H9 (cell line): ENCODE results near the gene IMPACT. TPM values are rescaled to one million over a fixed set of nuclear protein-coding genes. Genes with fewer than 3 reads are reported as not detected.

ENCODE experiments used
- DNase-seq: peaks from one replicate; pipeline ENCODE4 v3.0.0-alpha.2; 2017
- H2AFZ ChIP-seq: one replicate; pipeline ENCODE4 v1.6.1; 2013; ENCODE audit warnings: mild to moderate bottlenecking, low read length, control low read depth, moderate library complexity
- H2AK5ac ChIP-seq: 2 replicates; pipeline ENCODE4 v1.6.1; 2013; ENCODE audit warnings: low read length, control low read depth, mixed read lengths; ENCODE audit not compliant: insufficient read length
- H2BK120ac ChIP-seq: one replicate; pipeline ENCODE4 v1.6.1; 2013; ENCODE audit warnings: low read depth, mild to moderate bottlenecking, low read length, control low read depth, inconsistent platforms; ENCODE audit not compliant: poor library complexity, severe bottlenecking
- H2BK12ac ChIP-seq: 2 replicates; pipeline ENCODE4 v1.6.1; 2013; ENCODE audit warnings: low read length, control low read depth, mixed read lengths, low read depth; ENCODE audit not compliant: insufficient read length
- H2BK15ac ChIP-seq: 2 replicates; pipeline ENCODE4 v1.6.1; 2013; ENCODE audit warnings: low read depth, low read length, control low read depth
- H2BK20ac ChIP-seq: one replicate; pipeline ENCODE4 v1.6.1; 2013; ENCODE audit warnings: low read depth, mild to moderate bottlenecking, low read length, control low read depth, inconsistent platforms; ENCODE audit not compliant: poor library complexity, severe bottlenecking
- H2BK5ac ChIP-seq: 2 replicates; pipeline ENCODE4 v1.6.1; 2013; ENCODE audit warnings: low read length, control low read depth, mixed read lengths; ENCODE audit not compliant: insufficient read length
- H3K14ac ChIP-seq: 2 replicates; pipeline ENCODE4 v1.6.1; 2013; ENCODE audit warnings: low read length, control low read depth; ENCODE audit not compliant: insufficient read depth
- H3K18ac ChIP-seq: 2 replicates; pipeline ENCODE4 v1.6.1; 2013; ENCODE audit warnings: low read depth, mild to moderate bottlenecking, mixed read lengths, low read length, control low read depth; ENCODE audit not compliant: insufficient read length
- H3K23ac ChIP-seq: 2 replicates; pipeline ENCODE4 v1.6.1; 2013; ENCODE audit warnings: low read length, control low read depth, mixed read lengths, low read depth; ENCODE audit not compliant: insufficient read length
- H3K23me2 ChIP-seq: 2 replicates; pipeline ENCODE4 v1.6.1; 2013; ENCODE audit warnings: low read depth, mild to moderate bottlenecking, mixed read lengths, low read length, control low read depth; ENCODE audit not compliant: insufficient read length, poor library complexity, severe bottlenecking
- H3K27ac ChIP-seq: 2 replicates; pipeline ENCODE4 v1.5.1; 2013; ENCODE audit warnings: low read length, control low read depth, mixed read lengths, low read depth; ENCODE audit not compliant: insufficient read length
- H3K27me3 ChIP-seq: 2 replicates; pipeline ENCODE4 v1.6.1; 2013; ENCODE audit warnings: low read length, control low read depth, inconsistent platforms; ENCODE audit not compliant: insufficient read depth
- H3K4ac ChIP-seq: 2 replicates; pipeline ENCODE4 v1.6.1; 2013; ENCODE audit warnings: low read depth, mild to moderate bottlenecking, control low read depth, inconsistent platforms, low read length, moderate library complexity
- H3K4me1 ChIP-seq: 2 replicates; pipeline ENCODE4 v1.6.1; 2013; ENCODE audit warnings: low read length, control low read depth, inconsistent platforms; ENCODE audit not compliant: insufficient read depth
- H3K4me2 ChIP-seq: 2 replicates; pipeline ENCODE4 v1.6.1; 2013; ENCODE audit warnings: low read length, control low read depth, mixed read lengths; ENCODE audit not compliant: insufficient read length, insufficient read depth
- H3K56ac ChIP-seq: 2 replicates; pipeline ENCODE4 v1.6.1; 2013; ENCODE audit warnings: low read depth, mild to moderate bottlenecking, mixed read lengths, low read length, control low read depth; ENCODE audit not compliant: insufficient read length
- H3K79me1 ChIP-seq: 2 replicates; pipeline ENCODE4 v1.6.1; 2013; ENCODE audit warnings: low read depth, mild to moderate bottlenecking, moderate library complexity, low read length, control low read depth, inconsistent platforms; ENCODE audit not compliant: insufficient read depth, poor library complexity, severe bottlenecking
- H3K79me2 ChIP-seq: 2 replicates; pipeline ENCODE4 v1.6.1; 2013; ENCODE audit warnings: low read length, control low read depth, inconsistent platforms; ENCODE audit not compliant: insufficient read depth
- H3K9ac ChIP-seq: 2 replicates; pipeline ENCODE4 v1.6.1; 2013; ENCODE audit warnings: low read length, control low read depth, mixed read lengths; ENCODE audit not compliant: insufficient read length; ENCODE audit errors: extremely low read depth
- H3K9me3 ChIP-seq: one replicate; pipeline ENCODE4 v1.6.1; 2013; ENCODE audit warnings: low read depth, low read length, inconsistent platforms; ENCODE audit not compliant: control insufficient read depth
- H3T11ph ChIP-seq: one replicate; pipeline ENCODE4 v1.6.1; 2013; ENCODE audit warnings: mild to moderate bottlenecking, low read length, control low read depth, inconsistent platforms
- H4K20me1 ChIP-seq: one replicate; pipeline ENCODE4 v1.6.1; 2013; ENCODE audit not compliant: control insufficient read depth, insufficient read length, insufficient read depth
- H4K5ac ChIP-seq: 2 replicates; pipeline ENCODE4 v1.6.1; 2013; ENCODE audit warnings: low read depth, mild to moderate bottlenecking, mixed read lengths, low read length, control low read depth; ENCODE audit not compliant: insufficient read length
- H4K8ac ChIP-seq: replicated peaks from 2 replicates; pipeline ENCODE4 v1.6.1; 2013; ENCODE audit warnings: low read length, control low read depth, mixed read lengths, low read depth; ENCODE audit not compliant: insufficient read length
- H4K91ac ChIP-seq: 2 replicates; pipeline ENCODE4 v1.6.1; 2013; ENCODE audit warnings: low read depth, mild to moderate bottlenecking, moderate library complexity, mixed read lengths, low read length, control low read depth; ENCODE audit not compliant: insufficient read length
- H3K27ac Mint-ChIP-seq, 3 experiments: 2 replicates in 2 of 3; 3 replicates in 1 of 3; pipeline ENCODE4 v1.8.0; 2020 to 2021; ENCODE audit warnings: mixed read lengths in 3 of 3, mild to moderate bottlenecking in 1 of 3, moderate library complexity in 1 of 3
- H3K27me3 Mint-ChIP-seq: 2 replicates; pipeline ENCODE4 v1.8.0; 2021; ENCODE audit warnings: low read depth, mild to moderate bottlenecking, moderate library complexity, mixed read lengths
- H3K36me3 Mint-ChIP-seq, 3 experiments: 2 replicates in 2 of 3; 3 replicates in 1 of 3; pipeline ENCODE4 v1.8.0; 2020 to 2021; ENCODE audit warnings: low read depth in 3 of 3, mixed read lengths in 3 of 3; ENCODE audit not compliant: insufficient read depth in 1 of 3
- H3K4me1 Mint-ChIP-seq, 2 experiments: 2 replicates each; pipeline ENCODE4 v1.8.0; 2020; ENCODE audit warnings: mixed read lengths in 2 of 2
- H3K4me3 Mint-ChIP-seq, 2 experiments: 2 replicates in 1 of 2; 3 replicates in 1 of 2; pipeline ENCODE4 v1.8.0; 2020 to 2021; ENCODE audit warnings: mild to moderate bottlenecking in 2 of 2, mixed read lengths in 2 of 2, moderate library complexity in 1 of 2
- H3K9me3 Mint-ChIP-seq, 2 experiments: 2 replicates in 1 of 2; 3 replicates in 1 of 2; pipeline ENCODE4 v1.8.0; 2020; ENCODE audit warnings: mild to moderate bottlenecking in 2 of 2, mixed read lengths in 2 of 2, moderate library complexity in 1 of 2
- CTCF ChIP-seq: fragments of 200-600 bp; sonication (generic); conservative IDR thresholded peaks from 3 replicates; pipeline ENCODE4 v1.8.0; 2021; ENCODE audit warnings: antibody characterized with exemption, mild to moderate bottlenecking
- WGBS: extraction: QIAGEN DNeasy Blood & Tissue Kit; methylation state at CpG from one replicate; pipeline ENCODE4 v1.1.7; 2013; ENCODE audit warnings: missing lambda C conversion rate, low lambda C conversion rate, mixed read lengths; ENCODE audit not compliant: insufficient read length; ENCODE audit errors: extremely low coverage; 5-methylcytosine and 5-hydroxymethylcytosine counted together
- total RNA-seq: library from RNA; stranded (reverse); gene quantifications from 2 replicates; pipeline ENCODE4 v1.2.1, GENCODE V29; 2021

The IMPACT gene
- total RNA-seq, 1 experiment from 2014 or later, result 41.9 TPM

- H3K79me2 ChIP-seq, result no peaks in the 10 kb centered on the region
- H3K4me2 ChIP-seq, result no peak overlapping the region
- no peak overlapping the region for H2AFZ ChIP-seq
- no peak overlapping the region for H3K9ac ChIP-seq
- no peak overlapping the region for H2AK5ac ChIP-seq
- H3K9me3 ChIP-seq, result no peaks in the 10 kb centered on the region
- H3K79me1 ChIP-seq, result no peaks in the 10 kb centered on the region
- no peak overlapping the region for H3K14ac ChIP-seq
- H3K27ac ChIP-seq, result no peak overlapping the region
- no peak overlapping the region for H3K56ac ChIP-seq
- H3K18ac ChIP-seq, result no peak overlapping the region
- Mint-ChIP-seq H3K36me3 (no peaks in the 10 kb centered on the region), H3K9me3 (no peaks in the 10 kb centered on the region), H3K27me3 (peaks cover 3% of the 10 kb centered on the region; the same call in 1 of the 2 replicates), H3K4me1 (peaks cover 12 to 20% of the 10 kb centered on the region in 2 experiments), H3K27ac (no peak overlapping the region; a peak in 1 of 7 replicates), H3K4me3 (no peak overlapping the region)
- no peak overlapping the region for H4K91ac ChIP-seq
- no peak overlapping the region for H3T11ph ChIP-seq
- no peaks in the 10 kb centered on the region for H4K20me1 ChIP-seq
- no peak overlapping the region for H2BK120ac ChIP-seq
- TF ChIP-seq CTCF, result no peak
- no peaks in the 10 kb centered on the region for H3K23me2 ChIP-seq
- H4K8ac ChIP-seq, result no peak overlapping the region
- WGBS, result no CpG with 5 or more reads among the region's 3 CpGs
- no peak overlapping the region for H3K4ac ChIP-seq
- H4K5ac ChIP-seq, result no peak overlapping the region
- no peak overlapping the region for H2BK15ac ChIP-seq
- no peak overlapping the region for H2BK5ac ChIP-seq
- H3K27me3 ChIP-seq, result no peaks in the 10 kb centered on the region
- no peak overlapping the region for H3K23ac ChIP-seq
- no peak overlapping the region for H2BK20ac ChIP-seq
- H2BK12ac ChIP-seq, result no peak overlapping the region
- no peak for DNase-seq
- no peaks in the 10 kb centered on the region for H3K4me1 ChIP-seq
These were observed 12.0 kb upstream of the IMPACT start for GRCh38 chr18:24414349-24415003.
